Ascending aorta (tissue), 2 donors: ENCODE measurements around the gene ELF1. TPM values are rescaled to one million over a fixed set of nuclear protein-coding genes. Genes with fewer than 3 reads are reported as not detected.

Experiments
- DNase-seq, 2 donors: peaks; one replicate each; pipeline ENCODE4 v3.0.0-alpha.2; 2019; ENCODE audit warnings: low spot score in 2 of 2
- H3K27ac ChIP-seq, 2 donors: fragments of 200-600 bp; sonication (generic); one replicate each; pipeline ENCODE4 v1.5.1; 2016 to 2017; ENCODE audit warnings: mild to moderate bottlenecking in 1 of 2
- H3K27me3 ChIP-seq: fragments of 200-600 bp; sonication (generic); one replicate; pipeline ENCODE4 v1.5.1; 2017
- H3K36me3 ChIP-seq, 2 donors: fragments of 200-600 bp; sonication (generic); one replicate each; pipeline ENCODE4 v1.5.1; 2016
- H3K4me1 ChIP-seq, 2 donors: fragments of 200-600 bp; sonication (generic); one replicate each; pipeline ENCODE4 v1.5.1; 2016 to 2017; ENCODE audit warnings: mild to moderate bottlenecking in 1 of 2
- H3K4me3 ChIP-seq, 2 donors: fragments of 200-600 bp; sonication (generic); one replicate each; pipeline ENCODE4 v1.5.1; 2016 to 2017; ENCODE audit warnings: mild to moderate bottlenecking in 1 of 2
- H3K9me3 ChIP-seq, 2 donors: fragments of 200-600 bp; sonication (generic); one replicate each; pipeline ENCODE4 v1.5.1; 2016
- CTCF ChIP-seq, 3 experiments: fragments of 200-600 bp in 2 of 3; fragments of 450-650 bp in 1 of 3; sonication (generic) in 2 of 3; IDR thresholded peaks; one replicate each; pipeline ENCODE4 v1.5.1; 2016 to 2019; ENCODE audit warnings: antibody characterized with exemption in 3 of 3, mild to moderate bottlenecking in 1 of 3, moderate library complexity in 1 of 3
- intact Hi-C: fragments of 100-400 bp; cut with DNase I; formaldehyde crosslinking; loops from one replicate; pipeline ENCODE4 v1.15.1; 2023
- total RNA-seq: library from RNA; depleted of rRNA; stranded (reverse); fragments of >200 nt; gene quantifications from one replicate; pipeline ENCODE4 v1.1.0, GENCODE V29; 2016

Gene ELF1
- total RNA-seq, 1 donor from 2014 or later: 105 TPM

- no peak for TF ChIP-seq CTCF (IDR thresholded peaks at IDR 0.05)
- Histone ChIP-seq H3K27ac (peak overlapping the region; percentile 97 to 99), H3K9me3 (no peaks in the 10 kb centered on the region), H3K27me3 (no peaks in the 10 kb centered on the region), H3K36me3 (peaks cover 2% of the 10 kb centered on the region in 2 donors), H3K4me3 (peak overlapping the region; percentile 81 to 93), H3K4me1 (peaks cover 25 to 43% of the 10 kb centered on the region in 2 donors)
- DNase-seq: peak; percentile 46 to 89
- intact Hi-C loops: loop anchor here (1.0 to 10.0 kb wide), 10 partner anchors 72 to 1212 kb away; partner anchors contain the start of genes AKAP11, DGKH, FOXO1 and KBTBD6
Observed at GRCh38 chr13:41060724-41061074, 41.6 kb upstream of the ELF1 start.

GRCh38 chr13:41060082-41060723 lies 41.1 kb upstream of the ELF1 start:
- peak overlapping the region; percentile 81 to 93 for H3K4me3 ChIP-seq
- peak; percentile 59 to 94 for DNase-seq
- H3K27me3 ChIP-seq: no peaks in the 10 kb centered on the region
- H3K36me3 ChIP-seq: no peaks in the 10 kb centered on the region
- H3K27ac ChIP-seq: peak overlapping the region; percentile 97 to 99
- peak; percentile 17 to 28 (median 21) for TF ChIP-seq CTCF (IDR thresholded peaks at IDR 0.05)
- no peaks in the 10 kb centered on the region for H3K9me3 ChIP-seq
- intact Hi-C loops: loop anchor here (1.0 to 10.0 kb wide), 10 partner anchors 73 to 1212 kb away; partner anchors contain the start of genes AKAP11, DGKH, FOXO1 and KBTBD6
- H3K4me1 ChIP-seq: peaks cover 23 to 42% of the 10 kb centered on the region in 2 donors

- peak overlapping the region; percentile 81 to 93 for H3K4me3 ChIP-seq
- peaks cover 19 to 43% of the 10 kb centered on the region in 2 donors for H3K4me1 ChIP-seq
- no peaks in the 10 kb centered on the region for H3K36me3 ChIP-seq
- TF ChIP-seq CTCF (IDR thresholded peaks at IDR 0.05): no peak
- intact Hi-C loops: loop anchor here (1.0 to 10.0 kb wide), 10 partner anchors 73 to 1213 kb away; partner anchors contain the start of genes AKAP11, DGKH, FOXO1 and KBTBD6
- no peaks in the 10 kb centered on the region for H3K27me3 ChIP-seq
- no peak for DNase-seq
- peak overlapping the region; percentile 97 to 99 for H3K27ac ChIP-seq
- no peaks in the 10 kb centered on the region for H3K9me3 ChIP-seq
Observed at GRCh38 chr13:41059456-41060081, 40.5 kb upstream of the ELF1 start.

- DNase-seq: no peak
- H3K36me3 ChIP-seq: no peaks in the 10 kb centered on the region
- intact Hi-C loops: no loop called here
- H3K9me3 ChIP-seq: no peaks in the 10 kb centered on the region
- H3K27ac ChIP-seq: peak overlapping the region; percentile 60 to 97
- peaks cover 14 to 34% of the 10 kb centered on the region in 2 donors for H3K4me1 ChIP-seq
- no peak for TF ChIP-seq CTCF (IDR thresholded peaks at IDR 0.05)
- peak overlapping the region; percentile 81 to 93 for H3K4me3 ChIP-seq
- no peaks in the 10 kb centered on the region for H3K27me3 ChIP-seq
Observed at GRCh38 chr13:41058295-41059070, 39.4 kb upstream of the ELF1 start.

GRCh38 chr13:41056826-41057711 lies 38.0 kb upstream of the ELF1 start:
- intact Hi-C loops: no loop called here
- H3K27ac ChIP-seq: peak overlapping the region in 1 of 2 donors; percentile 3
- no peak for DNase-seq
- peaks cover 9 to 35% of the 10 kb centered on the region in 2 donors for H3K4me1 ChIP-seq
- H3K27me3 ChIP-seq: no peaks in the 10 kb centered on the region
- H3K4me3 ChIP-seq: no peak overlapping the region
- no peak for TF ChIP-seq CTCF (IDR thresholded peaks at IDR 0.05)
- H3K36me3 ChIP-seq: no peaks in the 10 kb centered on the region
- H3K9me3 ChIP-seq: no peaks in the 10 kb centered on the region
